GM21723 (cell line): ENCODE measurements around the gene UROC1.

ENCODE experiments used
- ATAC-seq: cut with Tn5 transposase; IDR thresholded peaks from one replicate; pipeline ENCODE4 v1.9.1; 2021; ENCODE audit warnings: mild to moderate bottlenecking, moderate library complexity; ENCODE audit not compliant: unreplicated experiment

The UROC1 gene

GRCh38 chr3:126497956-126498355 lies 19.6 kb downstream of the UROC1 start:
- no peak for ATAC-seq

GRCh38 chr3:126496894-126497850 lies 20.4 kb downstream of the UROC1 start:
- ATAC-seq, result no peak

GRCh38 chr3:126495786-126496185 lies 21.8 kb downstream of the UROC1 start:
- ATAC-seq, result no peak

- ATAC-seq, result no peak
These were observed 22.7 kb downstream of the UROC1 start for GRCh38 chr3:126494970-126495230.

- ATAC-seq, result no peak
These were observed 23.2 kb downstream of the UROC1 start for GRCh38 chr3:126494204-126494969.

GRCh38 chr3:126493739-126494138 lies 23.8 kb downstream of the UROC1 start:
- ATAC-seq, result no peak

GRCh38 chr3:126493051-126493450 lies 24.5 kb downstream of the UROC1 start:
- no peak for ATAC-seq

- no peak for ATAC-seq
These were observed 26.2 kb downstream of the UROC1 start for GRCh38 chr3:126491221-126492013.

GRCh38 chr3:126490619-126491018 lies 27.0 kb downstream of the UROC1 start:
- ATAC-seq, result no peak

GRCh38 chr3:126488886-126489569 lies 28.5 kb downstream of the UROC1 start:
- no peak for ATAC-seq

GRCh38 chr3:126488185-126488584 lies 29.4 kb downstream of the UROC1 start:
- no peak for ATAC-seq

GRCh38 chr3:126487151-126487771 lies 30.3 kb downstream of the UROC1 start:
- no peak for ATAC-seq

GRCh38 chr3:126486360-126486847 lies 31.2 kb downstream of the UROC1 start:
- ATAC-seq, result no peak

- ATAC-seq, result no peak
These were observed 31.6 kb downstream of the UROC1 start for GRCh38 chr3:126485956-126486355.

GRCh38 chr3:126485176-126485897 lies 32.2 kb downstream of the UROC1 start:
- no peak for ATAC-seq

- no peak for ATAC-seq
These were observed 32.9 kb downstream of the UROC1 start for GRCh38 chr3:126484662-126485061.

GRCh38 chr3:126484148-126484547 lies 33.4 kb downstream of the UROC1 start:
- no peak for ATAC-seq

- ATAC-seq, result no peak
These were observed 34.2 kb downstream of the UROC1 start for GRCh38 chr3:126483321-126483761.

- no peak for ATAC-seq
These were observed 34.9 kb downstream of the UROC1 start for GRCh38 chr3:126482503-126483255.
